Activated T-helper 2 cell treated with anti-CD3 and anti-CD28 coated beads, Interferon-gamma antibody, Interleukin-2, Interleukin-4, amounts not matched to agents 10 μg/mL and 5 μg/mL and 100 μg/mL, durations not matched to agents 14 hours and 24 hours and 36 hours (primary cell): ENCODE results near the gene CPM. TPM values are rescaled to one million over a fixed set of nuclear protein-coding genes. Genes with fewer than 3 reads are reported as not detected.

Experiments used
- DNase-seq: peaks from one replicate; pipeline ENCODE4 v3.0.0; 2021; ENCODE audit warnings: low spot score
- H3K27ac Mint-ChIP-seq: one replicate; pipeline ENCODE4 v1.8.0; 2021; ENCODE audit warnings: mixed read lengths
- H3K27me3 Mint-ChIP-seq: one replicate; pipeline ENCODE4 v1.8.0; 2021; ENCODE audit warnings: low read depth, mixed read lengths
- H3K36me3 Mint-ChIP-seq: one replicate; pipeline ENCODE4 v1.8.0; 2021; ENCODE audit warnings: low read depth, mixed read lengths
- H3K4me1 Mint-ChIP-seq: one replicate; pipeline ENCODE4 v1.8.0; 2021; ENCODE audit warnings: low read depth, mixed read lengths
- H3K4me3 Mint-ChIP-seq: one replicate; pipeline ENCODE4 v1.8.0; 2021; ENCODE audit warnings: low read depth, mild to moderate bottlenecking, moderate library complexity, mixed read lengths
- H3K9me3 Mint-ChIP-seq: one replicate; pipeline ENCODE4 v1.8.0; 2021; ENCODE audit warnings: mixed read lengths
- intact Hi-C: fragments of 100-400 bp; cut with micrococcal nuclease; formaldehyde crosslinking; loops from one replicate; pipeline ENCODE4 v1.15.1; 2023
- total RNA-seq: library from RNA; stranded (reverse); gene quantifications from 2 replicates; pipeline ENCODE4 v1.2.3, GENCODE V29; 2022

Gene CPM
- total RNA-seq, 1 donor from 2014 or later = 48.1 TPM

DNA sequence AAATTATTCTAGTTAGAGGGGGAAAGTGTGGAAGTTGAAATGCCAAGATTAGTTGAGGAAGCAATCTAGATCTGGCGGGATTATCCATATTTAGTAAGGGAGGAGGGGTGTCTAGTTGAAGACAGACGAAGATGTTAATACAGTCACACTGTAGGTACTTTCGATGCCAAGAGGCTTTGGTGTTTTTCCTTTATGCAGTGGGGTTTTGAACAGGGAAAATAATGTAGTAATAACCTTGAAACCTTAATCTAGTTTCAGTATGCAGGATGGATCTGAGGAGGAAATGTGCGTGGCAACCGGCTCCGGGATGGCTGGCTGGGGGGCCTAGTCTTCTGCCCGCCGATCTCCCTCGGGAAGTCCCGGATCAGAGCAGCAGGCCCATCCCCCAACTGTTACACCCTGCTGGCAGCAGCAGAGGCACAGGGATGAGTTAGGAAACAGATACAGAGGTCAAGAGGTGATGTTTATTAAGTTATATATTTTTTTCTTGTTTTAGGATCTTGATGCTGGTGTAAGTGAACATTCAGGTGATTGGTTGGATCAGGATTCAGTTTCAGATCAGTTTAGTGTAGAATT is 97.5 kb downstream of the CPM start:
- Mint-ChIP-seq H3K36me3 (peaks cover 66% of the 10 kb centered on the region), H3K27ac (no peak overlapping the region), H3K27me3 (no peaks in the 10 kb centered on the region), H3K9me3 (no peaks in the 10 kb centered on the region), H3K4me1 (peaks cover 11% of the 10 kb centered on the region), H3K4me3 (no peak overlapping the region)
- DNase-seq = no peak
- intact Hi-C loops = loop anchor here (10.0 kb wide), 1 partner anchor 419 kb away; no protein-coding TSS in a partner anchor

DNA sequence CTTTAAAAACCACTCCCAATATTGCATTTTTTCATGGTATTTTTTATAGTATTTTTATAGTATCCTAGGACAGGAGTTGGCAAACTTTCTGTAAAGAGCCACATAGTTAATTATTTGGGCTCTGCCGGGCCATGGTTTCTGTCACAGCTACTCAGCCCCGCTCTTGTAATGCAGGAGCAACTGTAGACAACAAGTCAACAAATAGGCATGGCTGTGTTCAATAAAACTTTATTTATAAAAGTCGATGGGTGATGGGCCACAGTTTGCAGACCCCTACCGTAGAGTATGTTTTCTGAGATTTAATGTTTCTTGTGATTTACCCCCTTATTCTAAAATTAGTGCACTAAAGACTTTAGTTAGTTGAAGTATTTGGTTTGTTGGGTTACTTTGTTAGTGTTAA is 99.5 kb downstream of the CPM start:
- intact Hi-C loops = loop anchor here (5.0 to 10.0 kb wide), 2 partner anchors 324 to 421 kb away; no protein-coding TSS in a partner anchor
- H3K27me3 Mint-ChIP-seq = no peaks in the 10 kb centered on the region
- no peaks in the 10 kb centered on the region for H3K9me3 Mint-ChIP-seq
- H3K27ac Mint-ChIP-seq = no peak overlapping the region
- peaks cover 12% of the 10 kb centered on the region for H3K4me1 Mint-ChIP-seq
- no peak overlapping the region for H3K4me3 Mint-ChIP-seq
- no peak for DNase-seq
- peaks cover 69% of the 10 kb centered on the region for H3K36me3 Mint-ChIP-seq

DNA sequence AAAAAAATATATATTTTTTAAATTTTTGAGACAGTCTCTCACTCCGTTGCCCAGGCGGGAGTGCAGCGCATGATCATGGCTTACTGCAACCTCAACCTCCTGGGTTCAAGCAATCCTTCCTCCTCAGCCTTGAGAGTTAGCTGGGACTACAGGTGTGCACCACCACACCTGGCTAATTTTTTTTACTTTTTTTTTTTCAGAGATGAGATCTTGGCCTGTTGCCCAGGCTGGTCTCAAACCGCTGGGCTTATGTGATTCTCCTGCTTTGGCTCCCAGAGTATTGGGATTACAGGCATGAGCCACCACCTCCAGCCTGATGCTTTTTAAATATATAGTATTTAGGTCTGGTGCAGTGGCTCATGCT is 100.5 kb downstream of the CPM start:
- Mint-ChIP-seq H3K9me3 (no peaks in the 10 kb centered on the region), H3K27me3 (no peaks in the 10 kb centered on the region), H3K36me3 (peaks cover 69% of the 10 kb centered on the region), H3K27ac (no peak overlapping the region), H3K4me1 (peaks cover 13% of the 10 kb centered on the region), H3K4me3 (no peak overlapping the region)
- intact Hi-C loops = loop anchor here (5.0 to 10.0 kb wide), 2 partner anchors 325 to 422 kb away; no protein-coding TSS in a partner anchor
- DNase-seq = no peak

DNA sequence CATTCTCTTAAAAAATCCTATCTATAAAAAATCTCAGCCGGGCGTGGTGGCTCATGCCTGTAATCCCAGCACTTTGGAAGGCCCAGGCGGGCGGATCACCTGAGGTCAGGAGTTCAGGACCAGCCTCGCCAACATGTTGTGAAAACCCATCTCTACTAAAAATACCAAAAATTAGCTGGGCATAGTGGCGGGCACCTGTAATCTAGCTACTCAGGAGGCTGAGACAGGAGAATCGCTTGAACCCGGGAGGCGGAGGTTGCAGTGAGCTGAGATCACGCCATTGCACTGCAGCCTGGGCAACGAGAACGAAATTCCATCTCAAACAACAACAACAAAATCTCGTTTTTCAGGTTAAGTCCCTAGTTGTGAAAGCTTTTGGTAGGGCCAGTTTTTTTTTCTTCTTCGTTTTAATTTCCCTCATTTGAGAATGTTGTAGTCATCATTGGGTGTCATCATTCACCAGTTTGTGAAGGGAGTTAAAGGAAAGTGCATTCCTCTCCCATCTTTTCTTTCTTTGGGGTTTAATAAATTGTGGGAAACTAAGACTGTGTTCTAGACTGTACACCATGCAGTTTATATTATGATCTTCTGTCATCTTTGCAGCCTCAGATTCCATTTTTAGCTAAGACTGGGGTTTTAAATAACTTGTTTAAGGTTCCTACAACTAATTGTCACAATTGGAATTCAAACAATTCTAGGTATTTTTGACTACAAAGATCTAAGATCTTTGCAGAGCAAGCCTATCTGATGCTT is 101.0 kb downstream of the CPM start:
- no peak overlapping the region for H3K4me3 Mint-ChIP-seq
- no peak overlapping the region for H3K27ac Mint-ChIP-seq
- H3K9me3 Mint-ChIP-seq = no peaks in the 10 kb centered on the region
- H3K36me3 Mint-ChIP-seq = peaks cover 70% of the 10 kb centered on the region
- DNase-seq = no peak
- no peaks in the 10 kb centered on the region for H3K27me3 Mint-ChIP-seq
- H3K4me1 Mint-ChIP-seq = peaks cover 15% of the 10 kb centered on the region
- intact Hi-C loops = loop anchor here (5.0 to 10.0 kb wide), 2 partner anchors 325 to 423 kb away; no protein-coding TSS in a partner anchor

DNA sequence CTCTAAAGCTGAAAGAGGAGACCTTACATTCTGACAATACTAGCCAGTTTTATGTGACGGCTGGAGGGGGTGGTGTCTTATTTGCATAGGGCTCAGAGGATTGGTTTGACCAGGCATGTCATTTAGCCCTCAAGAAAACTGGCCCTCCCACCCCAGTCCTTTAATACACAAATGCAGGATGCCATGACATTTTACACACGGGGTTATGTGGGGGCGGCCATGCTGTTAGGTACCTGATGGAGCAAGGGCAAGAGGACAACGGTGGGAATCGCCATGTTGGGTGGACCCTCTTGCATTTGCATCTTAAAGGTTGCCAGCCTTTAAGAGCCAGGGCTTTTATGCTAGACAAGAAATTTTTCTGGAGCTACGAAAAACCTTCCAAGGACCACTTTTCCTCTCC is 101.7 kb downstream of the CPM start:
- no peaks in the 10 kb centered on the region for H3K27me3 Mint-ChIP-seq
- intact Hi-C loops = loop anchor here (5.0 to 10.0 kb wide), 2 partner anchors 326 to 424 kb away; no protein-coding TSS in a partner anchor
- DNase-seq = no peak
- H3K4me1 Mint-ChIP-seq = peaks cover 13% of the 10 kb centered on the region
- H3K9me3 Mint-ChIP-seq = no peaks in the 10 kb centered on the region
- H3K36me3 Mint-ChIP-seq = peaks cover 74% of the 10 kb centered on the region
- no peak overlapping the region for H3K4me3 Mint-ChIP-seq
- no peak overlapping the region for H3K27ac Mint-ChIP-seq

DNA sequence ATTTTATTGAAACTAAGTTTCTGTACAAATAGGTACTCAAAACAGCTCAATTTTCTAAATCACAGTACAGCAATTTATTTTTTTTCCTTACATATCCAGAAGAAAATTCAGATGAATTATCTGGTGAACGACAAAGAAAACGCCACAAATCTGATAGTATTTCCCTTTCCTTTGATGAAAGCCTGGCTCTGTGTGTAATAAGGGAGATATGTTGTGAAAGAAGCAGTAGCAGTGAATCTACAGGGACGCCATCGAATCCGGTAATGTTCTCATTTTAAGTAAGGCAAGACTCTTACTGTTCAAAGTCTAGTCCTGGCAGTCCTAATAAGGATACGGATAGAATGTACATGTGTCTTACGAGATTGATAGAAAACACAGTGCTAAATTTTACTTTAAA is 104.3 kb downstream of the CPM start:
- Mint-ChIP-seq H3K4me3 (no peak overlapping the region), H3K27me3 (no peaks in the 10 kb centered on the region), H3K27ac (peak overlapping the region; percentile 5), H3K4me1 (peaks cover 19% of the 10 kb centered on the region), H3K9me3 (no peaks in the 10 kb centered on the region), H3K36me3 (peaks cover 78% of the 10 kb centered on the region)
- no peak for DNase-seq
- intact Hi-C loops = no loop called here

DNA sequence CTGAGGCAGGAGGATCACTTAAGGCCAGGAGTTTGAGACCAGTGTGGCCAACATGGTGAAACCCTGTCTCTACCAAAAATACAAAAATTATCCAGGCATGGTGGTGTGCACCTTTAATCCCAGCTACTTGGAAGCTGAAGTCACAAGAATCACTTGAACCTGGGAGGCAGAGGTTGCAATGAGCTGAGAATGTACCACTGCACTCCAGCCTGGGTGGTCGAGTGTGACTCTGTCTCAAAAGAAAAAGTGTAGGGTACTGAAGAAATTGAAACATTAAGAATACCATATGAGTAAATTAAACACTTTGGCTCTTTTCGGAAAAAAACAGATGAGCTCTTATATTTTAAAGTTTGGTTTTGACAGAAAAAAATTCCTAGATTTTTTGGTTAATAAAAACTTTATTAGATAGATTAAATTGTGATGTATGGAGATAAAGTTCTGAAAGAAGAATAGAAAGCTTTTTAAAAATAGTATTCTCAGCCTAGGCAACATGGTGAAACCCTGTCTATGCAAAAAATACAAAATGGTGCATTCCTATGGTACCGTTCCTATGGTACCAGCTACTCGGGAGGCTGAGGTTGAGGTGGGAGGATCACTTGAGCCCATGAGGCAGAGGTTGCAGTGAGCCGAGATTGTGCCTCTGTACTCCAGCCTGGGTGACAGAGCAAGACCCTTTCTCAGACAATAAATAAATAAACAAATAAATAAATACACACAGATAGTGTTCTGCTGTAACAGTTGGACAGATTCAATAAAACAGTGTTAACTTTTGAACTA is 104.9 kb downstream of the CPM start:
- Mint-ChIP-seq H3K27me3 (no peaks in the 10 kb centered on the region), H3K4me3 (no peak overlapping the region), H3K27ac (no peak overlapping the region), H3K36me3 (peaks cover 82% of the 10 kb centered on the region), H3K4me1 (peaks cover 22% of the 10 kb centered on the region), H3K9me3 (no peaks in the 10 kb centered on the region)
- no peak for DNase-seq
- intact Hi-C loops = loop anchor here (2.0 kb wide), 1 partner anchor 19 kb away; the partner anchor contains the start of gene MDM2

DNA sequence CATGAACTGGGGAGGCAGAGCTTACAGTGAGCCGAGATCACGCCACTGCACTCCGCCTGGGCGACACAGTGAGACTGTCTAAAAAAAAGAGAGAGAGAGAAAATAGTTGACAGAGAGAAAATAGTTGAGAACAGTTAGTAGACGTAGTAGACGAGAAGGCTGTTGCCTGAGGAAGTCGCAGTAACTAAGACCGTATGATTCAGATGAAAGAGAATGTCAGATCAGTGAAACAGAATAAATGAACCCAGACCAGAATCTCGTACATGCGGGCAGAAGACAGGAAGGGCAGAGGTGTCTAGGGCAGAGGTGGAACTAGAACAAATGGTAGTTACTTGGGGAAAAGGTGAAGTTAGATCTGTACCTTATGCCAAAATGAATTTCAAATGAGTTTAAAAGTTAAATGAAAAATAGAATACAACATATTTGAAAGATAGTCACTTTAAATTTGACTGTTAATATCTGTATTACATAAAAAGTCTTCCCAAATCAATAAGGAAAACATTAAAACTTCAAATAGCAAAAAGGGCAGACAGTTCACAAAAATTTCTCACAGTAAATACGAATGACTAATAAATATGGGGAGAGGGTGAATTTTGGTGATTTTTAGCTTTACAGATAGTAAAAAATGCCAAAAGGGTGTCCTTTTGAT is 107.3 kb downstream of the CPM start:
- DNase-seq = no peak
- Mint-ChIP-seq H3K4me1 (peaks cover 23% of the 10 kb centered on the region), H3K27me3 (no peaks in the 10 kb centered on the region), H3K9me3 (no peaks in the 10 kb centered on the region), H3K4me3 (no peak overlapping the region), H3K36me3 (peaks cover 79% of the 10 kb centered on the region), H3K27ac (peak overlapping the region; percentile 44)
- intact Hi-C loops = loop anchor here (2.0 kb wide), 1 partner anchor 17 kb away; the partner anchor contains the start of gene MDM2

DNA sequence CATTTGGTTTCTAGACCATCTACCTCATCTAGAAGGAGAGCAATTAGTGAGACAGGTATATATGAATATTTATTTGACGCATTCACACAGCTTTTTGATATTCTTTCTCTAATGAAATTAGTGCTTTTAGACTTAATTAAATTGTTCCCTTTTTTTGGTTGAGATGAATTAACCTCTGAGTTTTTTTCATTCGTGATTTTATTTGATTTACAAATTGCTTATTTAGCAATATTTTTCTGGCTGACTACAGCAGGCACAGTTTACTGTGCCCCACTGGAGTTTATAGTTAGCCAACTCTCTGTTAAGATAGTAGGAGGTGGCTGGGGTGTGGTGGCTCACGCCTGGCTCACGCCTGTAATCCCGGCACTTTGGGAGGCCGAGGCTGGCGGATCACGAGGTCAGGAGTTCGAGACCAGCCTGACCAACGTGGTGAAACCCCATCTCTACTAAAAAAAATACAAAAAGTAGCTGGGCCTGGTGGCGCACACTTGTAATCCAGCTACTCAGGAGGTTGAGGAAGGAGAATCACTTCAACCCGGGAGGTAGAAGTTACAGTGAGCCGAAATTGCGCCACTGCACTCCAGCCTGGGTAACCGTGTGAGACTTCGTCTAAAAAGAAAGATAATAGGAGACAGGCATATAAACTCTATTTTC is 108.2 kb downstream of the CPM start:
- Mint-ChIP-seq H3K27ac (no peak overlapping the region), H3K4me1 (peaks cover 24% of the 10 kb centered on the region), H3K36me3 (peaks cover 82% of the 10 kb centered on the region), H3K4me3 (no peak overlapping the region), H3K27me3 (no peaks in the 10 kb centered on the region), H3K9me3 (no peaks in the 10 kb centered on the region)
- DNase-seq = no peak
- intact Hi-C loops = no loop called here

DNA sequence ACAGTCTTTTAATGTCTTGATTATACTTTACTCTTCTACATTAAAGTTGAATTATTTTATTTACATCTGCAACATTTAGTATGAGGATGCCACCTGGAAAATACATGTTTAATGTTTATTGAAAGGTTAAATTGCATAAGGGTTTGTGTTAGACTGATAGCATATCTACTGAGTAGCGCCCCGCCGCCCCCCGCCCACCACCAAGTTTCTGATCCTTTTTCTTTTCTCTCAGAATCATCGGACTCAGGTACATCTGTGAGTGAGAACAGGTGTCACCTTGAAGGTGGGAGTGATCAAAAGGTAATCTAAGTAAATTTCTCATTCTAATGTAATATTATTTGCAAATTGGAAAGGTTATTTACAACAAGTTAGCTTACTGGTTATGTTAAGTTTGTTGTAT is 108.8 kb downstream of the CPM start:
- Mint-ChIP-seq H3K9me3 (no peaks in the 10 kb centered on the region), H3K27me3 (no peaks in the 10 kb centered on the region), H3K4me3 (no peak overlapping the region), H3K36me3 (peaks cover 88% of the 10 kb centered on the region), H3K4me1 (peaks cover 26% of the 10 kb centered on the region), H3K27ac (no peak overlapping the region)
- intact Hi-C loops = no loop called here
- DNase-seq = no peak

DNA sequence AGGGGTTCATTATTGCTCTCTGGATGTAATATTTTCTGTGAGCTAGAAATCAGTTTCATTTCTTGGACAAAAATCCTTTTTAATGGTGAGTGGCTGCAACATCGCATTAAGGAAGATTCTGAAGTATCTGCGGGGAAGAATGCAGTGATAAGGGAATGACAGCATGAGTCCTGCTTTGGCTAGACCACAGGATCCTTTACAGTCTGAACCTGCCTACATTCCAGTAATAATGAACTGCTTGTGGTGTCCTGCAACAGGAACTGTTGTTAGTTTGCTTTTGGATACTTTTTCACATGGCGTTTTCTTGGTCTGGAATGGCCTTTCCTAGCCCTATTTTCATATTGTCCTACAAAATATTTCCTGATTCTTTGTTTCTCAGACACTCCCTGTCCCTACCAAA is 109.3 kb downstream of the CPM start:
- Mint-ChIP-seq H3K27me3 (no peaks in the 10 kb centered on the region), H3K4me1 (peaks cover 29% of the 10 kb centered on the region), H3K36me3 (peaks cover 88% of the 10 kb centered on the region), H3K4me3 (no peak overlapping the region), H3K9me3 (no peaks in the 10 kb centered on the region), H3K27ac (peak overlapping the region; percentile 2)
- DNase-seq = no peak
- intact Hi-C loops = no loop called here
